ENCODE results near the gene TBX15. TPM values are rescaled to one million over a fixed set of nuclear protein-coding genes. Genes with fewer than 3 reads are reported as not detected.

Gene TBX15
- total and polyA plus RNA-seq, 11 donors: 0.19 to 1.8 (median 0.63) TPM

GRCh38 chr1:118973032-118973431 is 15.1 kb downstream of the TBX15 start:
- no peaks in the 10 kb centered on the region for H3K9me3 ChIP-seq
- no peak for ATAC-seq
- intact Hi-C loops (cut with DNase I): loop anchor here in 1 of 10 donors (10.0 kb wide), 1 partner anchor 148 kb away; no protein-coding TSS in a partner anchor
- no peak overlapping the region for H3K4me3 ChIP-seq
- no peaks in the 10 kb centered on the region for H3K36me3 ChIP-seq
- H3K27ac ChIP-seq: no peak overlapping the region
- H3K27me3 ChIP-seq: peaks cover 0 to 88% (median 20%) of the 10 kb centered on the region in 9 donors
- WGBS, 4 donors: 62 to 84% (median 74%) methylated on average over 1 of the region's 1 CpG
- TF ChIP-seq CTCF (IDR thresholded peaks at IDR 0.05): no peak
- no peak for TF ChIP-seq POLR2A (IDR thresholded peaks at IDR 0.05)
- H3K4me1 ChIP-seq: no peaks in the 10 kb centered on the region
- DNase-seq: no peak

GRCh38 chr1:118970451-118970850 is 17.7 kb downstream of the TBX15 start:
- DNase-seq (no peak), ATAC-seq (no peak)
- intact Hi-C loops (cut with DNase I): loop anchor here in 1 of 10 donors (10.0 kb wide), 1 partner anchor 146 kb away; no protein-coding TSS in a partner anchor
- peaks cover 0 to 7% (median 0%) of the 10 kb centered on the region in 12 donors for H3K4me1 ChIP-seq
- 62 to 83% (median 77%) methylated on average over 2 of the region's 2 CpGs for WGBS, 4 donors
- TF ChIP-seq POLR2A (IDR thresholded peaks at IDR 0.05): no peak
- no peak for TF ChIP-seq CTCF (IDR thresholded peaks at IDR 0.05)
- no peak overlapping the region for H3K27ac ChIP-seq
- no peak overlapping the region for H3K4me3 ChIP-seq
- H3K9me3 ChIP-seq: no peaks in the 10 kb centered on the region
- no peaks in the 10 kb centered on the region for H3K36me3 ChIP-seq
- H3K27me3 ChIP-seq: peaks cover 0 to 62% (median 4%) of the 10 kb centered on the region in 9 donors

GRCh38 chr1:118963456-118964430 is 24.4 kb downstream of the TBX15 start:
- WGBS, 4 donors: 69 to 84% (median 77%) methylated on average over 3 of the region's 3 CpGs
- H3K4me3 ChIP-seq: no peak overlapping the region
- H3K4me1 ChIP-seq: peaks cover 0 to 7% (median 0%) of the 10 kb centered on the region in 12 donors
- DNase-seq: no peak
- H3K27me3 ChIP-seq: peaks cover 0 to 21% (median 0%) of the 10 kb centered on the region in 9 donors
- TF ChIP-seq POLR2A (IDR thresholded peaks at IDR 0.05): no peak
- TF ChIP-seq CTCF (IDR thresholded peaks at IDR 0.05): no peak
- no peak overlapping the region for H3K27ac ChIP-seq
- intact Hi-C loops (cut with DNase I): no loop called here
- no peaks in the 10 kb centered on the region for H3K36me3 ChIP-seq
- peak; percentile 21 to 92 (median 54) for ATAC-seq
- H3K9me3 ChIP-seq: no peaks in the 10 kb centered on the region

- peaks cover 0 to 16% (median 0%) of the 10 kb centered on the region in 9 donors for H3K27me3 ChIP-seq
- DNase-seq (no peak), ATAC-seq (no peak)
- 67 to 74% (median 71%) methylated on average over 2 of the region's 2 CpGs for WGBS, 4 donors
- TF ChIP-seq POLR2A (IDR thresholded peaks at IDR 0.05) (no peak), CTCF (IDR thresholded peaks at IDR 0.05) (no peak)
- intact Hi-C loops (cut with DNase I): no loop called here
- H3K4me3 ChIP-seq: no peak overlapping the region
- peaks cover 0 to 7% (median 0%) of the 10 kb centered on the region in 12 donors for H3K4me1 ChIP-seq
- H3K27ac ChIP-seq: no peak overlapping the region
- H3K36me3 ChIP-seq: no peaks in the 10 kb centered on the region
- H3K9me3 ChIP-seq: no peaks in the 10 kb centered on the region
Observed at GRCh38 chr1:118963138-118963455, 25.0 kb downstream of the TBX15 start.
